ENCODE measurements around the gene TRIM3.

Gene TRIM3

GRCh38 chr11:6403539-6403938 is 70.2 kb downstream of the TRIM3 start:
- no peaks in the 10 kb centered on the region for H3K9me3 ChIP-seq (ENCODE audit: control insufficient read depth, insufficient read depth, low read length)
- H3K27me3 ChIP-seq (ENCODE audit: control insufficient read depth, insufficient read depth, low read length), result no peaks in the 10 kb centered on the region
- H3K36me3 ChIP-seq (ENCODE audit: control insufficient read depth, insufficient read depth, low read length), result no peaks in the 10 kb centered on the region
- WGBS (ENCODE audit: insufficient coverage, insufficient read length), result no CpG with 5 or more reads among the region's 8 CpGs
- no peak overlapping the region for H3K4me3 ChIP-seq (ENCODE audit: low read length)
- no peak for DNase-seq (ENCODE audit: low read depth, low spot score)
- H3K27ac ChIP-seq (ENCODE audit: low read length), result no peak overlapping the region
- peaks cover 3% of the 10 kb centered on the region for H3K4me1 ChIP-seq (ENCODE audit: control insufficient read depth, insufficient read depth, low read length)

DNA sequence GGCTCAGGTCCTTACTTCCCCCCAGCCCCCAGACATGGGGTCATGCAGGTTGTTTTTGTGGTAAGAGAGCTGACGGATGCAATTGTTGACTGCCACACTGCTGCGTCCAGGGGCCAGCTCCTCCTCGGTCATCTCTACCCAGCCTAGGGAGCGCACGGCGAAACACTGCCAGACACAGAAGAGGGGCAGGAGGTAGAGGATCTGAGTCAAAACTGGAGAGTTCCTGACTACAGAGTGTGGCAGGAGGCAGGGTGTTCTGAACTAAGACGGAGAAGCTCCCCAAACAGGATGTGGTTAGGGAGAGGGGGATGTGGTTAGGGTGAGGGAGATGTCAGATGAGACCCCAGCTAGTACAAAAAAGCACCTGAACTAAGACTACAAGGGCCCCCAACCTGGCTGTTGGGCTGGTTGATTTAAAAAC is 71.2 kb downstream of the TRIM3 start:
- no CpG with 5 or more reads among the region's 7 CpGs for WGBS (ENCODE audit: insufficient coverage, insufficient read length)
- Histone ChIP-seq H3K4me3 (ENCODE audit: low read length) (no peak overlapping the region), H3K9me3 (ENCODE audit: control insufficient read depth, insufficient read depth, low read length) (no peaks in the 10 kb centered on the region), H3K27me3 (ENCODE audit: control insufficient read depth, insufficient read depth, low read length) (no peaks in the 10 kb centered on the region), H3K4me1 (ENCODE audit: control insufficient read depth, insufficient read depth, low read length) (peaks cover 3% of the 10 kb centered on the region), H3K27ac (ENCODE audit: low read length) (no peak overlapping the region), H3K36me3 (ENCODE audit: control insufficient read depth, insufficient read depth, low read length) (no peaks in the 10 kb centered on the region)
- DNase-seq (ENCODE audit: low read depth, low spot score), result no peak

DNA sequence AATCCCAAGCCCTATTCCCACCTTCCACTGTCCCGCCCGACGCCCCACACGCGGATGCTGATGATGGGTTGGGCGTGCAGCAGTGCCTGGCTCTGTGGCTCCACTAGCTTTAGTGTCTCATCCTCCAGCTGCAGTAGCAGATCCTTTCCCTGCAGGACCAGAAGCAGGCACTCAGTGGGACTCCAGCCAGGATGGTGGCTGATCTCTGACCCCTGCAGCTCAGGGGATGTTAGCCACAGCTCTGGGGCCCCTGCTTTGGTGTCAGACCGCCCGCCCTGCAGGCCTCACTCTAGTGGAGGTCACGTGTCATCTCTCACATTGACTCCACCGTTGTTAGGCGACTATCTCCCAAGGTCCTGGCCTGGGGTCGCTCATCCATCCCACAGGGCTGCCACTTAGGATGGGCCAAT is 71.7 kb downstream of the TRIM3 start:
- WGBS (ENCODE audit: insufficient coverage, insufficient read length), result no CpG with 5 or more reads among the region's 12 CpGs
- Histone ChIP-seq H3K27me3 (ENCODE audit: control insufficient read depth, insufficient read depth, low read length) (no peaks in the 10 kb centered on the region), H3K36me3 (ENCODE audit: control insufficient read depth, insufficient read depth, low read length) (no peaks in the 10 kb centered on the region), H3K4me1 (ENCODE audit: control insufficient read depth, insufficient read depth, low read length) (peaks cover 3% of the 10 kb centered on the region), H3K27ac (ENCODE audit: low read length) (no peak overlapping the region), H3K4me3 (ENCODE audit: low read length) (no peak overlapping the region), H3K9me3 (ENCODE audit: control insufficient read depth, insufficient read depth, low read length) (no peaks in the 10 kb centered on the region)
- DNase-seq (ENCODE audit: low read depth, low spot score), result no peak

DNA sequence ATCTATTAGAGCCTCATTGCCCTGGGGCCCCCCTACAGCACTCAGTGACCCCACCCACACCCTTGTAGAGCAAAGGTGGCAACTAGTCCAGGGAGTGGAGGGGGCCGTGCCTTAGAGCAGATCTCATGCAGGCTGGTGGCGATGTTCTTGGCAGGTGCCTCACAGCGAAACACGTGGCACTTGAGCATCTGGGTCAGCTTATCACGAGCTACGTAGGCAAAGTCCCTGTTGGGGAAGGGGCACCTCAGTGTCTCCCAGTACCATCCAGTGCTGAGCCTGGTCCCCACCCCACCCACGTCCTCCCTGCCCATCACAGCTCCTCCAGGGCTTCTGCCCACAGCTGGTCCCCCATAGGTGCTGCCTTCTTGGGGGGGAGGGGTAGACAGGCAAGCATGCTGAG is 72.3 kb downstream of the TRIM3 start:
- no CpG with 5 or more reads among the region's 7 CpGs for whole genome bisulfite sequencing (ENCODE audit: insufficient coverage, insufficient read length)
- DNase-seq (ENCODE audit: low read depth, low spot score), result no peak
- no peaks in the 10 kb centered on the region for H3K36me3 ChIP-seq (ENCODE audit: control insufficient read depth, insufficient read depth, low read length)
- no peak overlapping the region for H3K27ac ChIP-seq (ENCODE audit: low read length)
- no peaks in the 10 kb centered on the region for H3K27me3 ChIP-seq (ENCODE audit: control insufficient read depth, insufficient read depth, low read length)
- H3K4me3 ChIP-seq (ENCODE audit: low read length), result no peak overlapping the region
- H3K4me1 ChIP-seq (ENCODE audit: control insufficient read depth, insufficient read depth, low read length), result peaks cover 3% of the 10 kb centered on the region
- no peaks in the 10 kb centered on the region for H3K9me3 ChIP-seq (ENCODE audit: control insufficient read depth, insufficient read depth, low read length)

DNA sequence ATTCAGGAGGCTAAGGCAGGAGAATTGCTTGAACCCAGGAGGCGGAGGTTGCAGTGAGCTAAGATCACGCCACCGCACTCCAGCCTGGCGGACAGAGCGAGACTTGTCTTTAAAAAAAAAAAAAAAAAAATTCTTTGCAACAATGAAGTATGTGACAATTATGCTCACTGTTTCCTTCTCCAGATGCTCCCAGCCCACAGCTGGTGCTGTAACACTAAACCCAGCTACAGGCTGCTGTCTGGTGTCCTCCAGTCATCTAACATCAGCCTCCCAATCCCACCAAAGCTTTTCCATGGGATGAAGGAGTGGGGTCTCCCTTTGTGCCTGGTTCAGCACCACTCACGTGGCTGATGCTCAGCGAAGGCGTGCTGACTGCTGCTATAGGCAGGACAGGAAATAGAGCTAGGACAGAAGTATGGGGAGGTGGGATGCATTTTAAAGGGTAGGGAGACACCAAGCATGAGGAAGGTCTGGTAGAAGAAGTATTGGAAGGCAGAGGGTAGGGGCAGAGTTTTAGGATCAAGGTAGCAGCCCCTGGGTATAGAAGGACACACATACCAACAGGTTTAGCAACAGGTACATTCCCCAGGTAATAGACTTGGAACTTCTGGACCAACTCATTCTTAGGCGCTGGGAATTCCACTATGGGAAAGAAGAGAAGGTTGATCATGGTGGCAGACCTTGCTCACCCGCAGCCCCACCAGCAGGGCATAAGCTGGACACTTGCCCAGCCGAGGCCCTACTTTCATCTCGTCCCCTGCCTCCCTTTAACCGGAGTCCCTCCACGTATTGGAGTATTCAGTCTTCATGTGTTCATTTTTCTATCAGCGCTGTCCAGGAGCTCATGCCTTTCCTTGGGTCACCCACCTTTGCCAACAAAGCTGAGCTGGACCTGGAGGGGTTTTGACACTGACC is 73.1 kb downstream of the TRIM3 start:
- H3K4me1 ChIP-seq (ENCODE audit: control insufficient read depth, insufficient read depth, low read length), result peaks cover 3% of the 10 kb centered on the region
- no peaks in the 10 kb centered on the region for H3K36me3 ChIP-seq (ENCODE audit: control insufficient read depth, insufficient read depth, low read length)
- DNase-seq (ENCODE audit: low read depth, low spot score), result no peak
- no peaks in the 10 kb centered on the region for H3K9me3 ChIP-seq (ENCODE audit: control insufficient read depth, insufficient read depth, low read length)
- H3K4me3 ChIP-seq (ENCODE audit: low read length), result no peak overlapping the region
- no peak overlapping the region for H3K27ac ChIP-seq (ENCODE audit: low read length)
- H3K27me3 ChIP-seq (ENCODE audit: control insufficient read depth, insufficient read depth, low read length), result no peaks in the 10 kb centered on the region
- no CpG with 5 or more reads among the region's 15 CpGs for WGBS (ENCODE audit: insufficient coverage, insufficient read length)

Measured in iPS DF 6.9 (cell line).